ENCODE results near the gene GGCT.

The GGCT gene

DNA sequence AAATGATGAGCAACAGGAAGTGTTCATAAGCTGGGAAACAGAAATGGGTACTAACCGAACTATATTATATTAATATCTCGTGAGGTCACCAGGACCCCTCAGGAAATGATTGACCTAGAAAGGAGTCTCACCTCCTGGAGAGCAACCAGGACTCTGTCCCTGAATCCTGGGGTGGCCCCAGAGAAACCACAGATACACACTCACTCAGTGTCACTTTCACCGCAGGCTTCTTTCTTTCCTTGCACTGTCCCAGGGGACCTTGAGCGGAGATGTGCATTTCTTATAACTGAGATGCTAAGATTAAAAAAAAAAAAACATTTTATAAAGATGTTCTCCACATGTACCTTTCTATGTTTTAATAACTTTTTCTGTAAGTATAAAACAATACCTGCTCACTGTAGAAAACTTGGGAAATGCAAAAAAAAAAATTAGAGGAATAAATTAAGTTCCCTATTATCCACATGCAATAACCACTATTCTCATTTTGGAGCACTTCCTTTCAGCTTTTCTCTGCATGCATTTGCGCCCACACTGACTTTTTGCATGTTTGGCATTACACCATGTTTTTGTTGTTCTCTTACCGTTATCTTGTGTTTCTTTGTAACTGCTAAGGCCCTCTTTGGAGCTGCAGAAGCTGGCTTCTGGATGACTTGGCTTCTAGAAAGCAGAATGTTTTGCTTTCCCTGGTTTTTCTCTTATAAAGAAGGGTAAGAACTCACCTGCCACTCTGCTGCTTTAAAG is 41.1 kb downstream of the GGCT start:
- Histone ChIP-seq H3K27ac (no peak overlapping the region), H3K9ac (no peak overlapping the region), H3K4me3 (IDR thresholded peaks at IDR 0.05; ENCODE audit: insufficient read depth, low read depth, low read length) (no peak overlapping the region), H3K79me2 (ENCODE audit: insufficient read depth, low read depth) (no peaks in the 10 kb centered on the region), H3K27me3 (ENCODE audit: insufficient read depth, low read depth) (no peaks in the 10 kb centered on the region), H3K36me3 (ENCODE audit: insufficient read depth) (no peaks in the 10 kb centered on the region), H4K20me1 (ENCODE audit: insufficient read depth) (no peaks in the 10 kb centered on the region), H3K4me1 (ENCODE audit: low read depth, poor library complexity, severe bottlenecking) (no peaks in the 10 kb centered on the region), H2AFZ (ENCODE audit: low read depth) (no peak overlapping the region), H3K4me2 (no peak overlapping the region)
- TF ChIP-seq, protein P1, sequence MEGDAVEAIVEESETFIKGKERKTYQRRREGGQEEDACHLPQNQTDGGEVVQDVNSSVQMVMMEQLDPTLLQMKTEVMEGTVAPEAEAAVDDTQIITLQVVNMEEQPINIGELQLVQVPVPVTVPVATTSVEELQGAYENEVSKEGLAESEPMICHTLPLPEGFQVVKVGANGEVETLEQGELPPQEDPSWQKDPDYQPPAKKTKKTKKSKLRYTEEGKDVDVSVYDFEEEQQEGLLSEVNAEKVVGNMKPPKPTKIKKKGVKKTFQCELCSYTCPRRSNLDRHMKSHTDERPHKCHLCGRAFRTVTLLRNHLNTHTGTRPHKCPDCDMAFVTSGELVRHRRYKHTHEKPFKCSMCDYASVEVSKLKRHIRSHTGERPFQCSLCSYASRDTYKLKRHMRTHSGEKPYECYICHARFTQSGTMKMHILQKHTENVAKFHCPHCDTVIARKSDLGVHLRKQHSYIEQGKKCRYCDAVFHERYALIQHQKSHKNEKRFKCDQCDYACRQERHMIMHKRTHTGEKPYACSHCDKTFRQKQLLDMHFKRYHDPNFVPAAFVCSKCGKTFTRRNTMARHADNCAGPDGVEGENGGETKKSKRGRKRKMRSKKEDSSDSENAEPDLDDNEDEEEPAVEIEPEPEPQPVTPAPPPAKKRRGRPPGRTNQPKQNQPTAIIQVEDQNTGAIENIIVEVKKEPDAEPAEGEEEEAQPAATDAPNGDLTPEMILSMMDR (conservative IDR thresholded peaks at IDR 0.05; ENCODE audit: low read depth, low read length) = no peak

DNA sequence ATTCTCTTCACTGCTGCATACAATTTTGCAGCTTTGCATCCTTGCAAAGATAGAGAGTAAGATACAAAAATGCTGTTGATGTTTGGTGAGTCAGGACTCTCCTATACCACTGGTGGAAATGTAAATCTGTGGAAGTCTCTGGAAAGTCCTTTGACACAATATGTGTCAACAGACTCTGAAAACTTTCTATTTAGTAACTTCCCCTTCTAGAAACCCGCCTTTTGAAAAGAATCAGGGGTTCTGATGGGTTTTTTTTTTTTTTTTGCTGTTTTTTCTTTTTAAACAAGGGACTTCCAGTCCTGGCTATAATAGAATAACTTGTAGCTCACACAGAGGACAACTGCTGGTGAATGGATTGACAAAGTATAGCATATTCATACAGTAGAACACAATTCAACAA is 42.5 kb downstream of the GGCT start:
- H3K27me3 ChIP-seq (ENCODE audit: insufficient read depth, low read depth) = no peaks in the 10 kb centered on the region

DNA sequence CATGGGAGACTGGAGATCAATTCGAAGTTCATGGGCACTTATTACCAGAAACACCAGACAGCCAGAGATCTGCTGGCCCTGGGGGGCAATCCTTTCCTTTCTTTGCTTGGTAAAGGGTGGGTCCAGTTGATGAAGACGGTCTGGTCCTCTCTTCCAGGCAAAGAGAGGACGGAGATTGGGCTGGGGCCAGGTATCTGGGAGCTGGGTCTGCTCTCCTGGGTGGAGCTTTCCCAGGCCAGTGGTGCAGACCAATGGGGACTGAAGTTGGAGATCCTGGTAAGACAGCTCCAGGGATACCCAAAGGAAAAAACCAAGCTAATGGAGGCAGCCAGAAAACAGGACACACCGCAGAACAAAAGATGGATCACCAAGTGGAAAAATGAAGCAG is 44.4 kb downstream of the GGCT start:
- no peak overlapping the region for H3K4me2 ChIP-seq
- H3K4me3 ChIP-seq (IDR thresholded peaks at IDR 0.05; ENCODE audit: insufficient read depth, low read depth, low read length) = no peak overlapping the region
- H3K4me1 ChIP-seq (ENCODE audit: low read depth, poor library complexity, severe bottlenecking) = no peaks in the 10 kb centered on the region
- no peak overlapping the region for H2AFZ ChIP-seq (ENCODE audit: low read depth)
- TF ChIP-seq, protein P1 (conservative IDR thresholded peaks at IDR 0.05; ENCODE audit: low read depth, low read length) = no peak
- no peak overlapping the region for H3K9ac ChIP-seq
- no peaks in the 10 kb centered on the region for H3K27me3 ChIP-seq (ENCODE audit: insufficient read depth, low read depth)
- no peaks in the 10 kb centered on the region for H3K79me2 ChIP-seq (ENCODE audit: insufficient read depth, low read depth)
- H3K27ac ChIP-seq = no peak overlapping the region
- H3K36me3 ChIP-seq (ENCODE audit: insufficient read depth) = no peaks in the 10 kb centered on the region
- H4K20me1 ChIP-seq (ENCODE audit: insufficient read depth) = no peaks in the 10 kb centered on the region

More for the DNA sequence above, 42.5 kb downstream of the GGCT start:
- Histone ChIP-seq H3K9ac (no peak overlapping the region), H4K20me1 (ENCODE audit: insufficient read depth) (no peaks in the 10 kb centered on the region), H3K4me2 (no peak overlapping the region), H3K27ac (no peak overlapping the region), H3K4me1 (ENCODE audit: low read depth, poor library complexity, severe bottlenecking) (no peaks in the 10 kb centered on the region), H3K4me3 (IDR thresholded peaks at IDR 0.05; ENCODE audit: insufficient read depth, low read depth, low read length) (no peak overlapping the region), H2AFZ (ENCODE audit: low read depth) (no peak overlapping the region), H3K36me3 (ENCODE audit: insufficient read depth) (no peaks in the 10 kb centered on the region), H3K79me2 (ENCODE audit: insufficient read depth, low read depth) (no peaks in the 10 kb centered on the region)
- TF ChIP-seq, protein P1 (conservative IDR thresholded peaks at IDR 0.05; ENCODE audit: low read depth, low read length) = no peak

DNA sequence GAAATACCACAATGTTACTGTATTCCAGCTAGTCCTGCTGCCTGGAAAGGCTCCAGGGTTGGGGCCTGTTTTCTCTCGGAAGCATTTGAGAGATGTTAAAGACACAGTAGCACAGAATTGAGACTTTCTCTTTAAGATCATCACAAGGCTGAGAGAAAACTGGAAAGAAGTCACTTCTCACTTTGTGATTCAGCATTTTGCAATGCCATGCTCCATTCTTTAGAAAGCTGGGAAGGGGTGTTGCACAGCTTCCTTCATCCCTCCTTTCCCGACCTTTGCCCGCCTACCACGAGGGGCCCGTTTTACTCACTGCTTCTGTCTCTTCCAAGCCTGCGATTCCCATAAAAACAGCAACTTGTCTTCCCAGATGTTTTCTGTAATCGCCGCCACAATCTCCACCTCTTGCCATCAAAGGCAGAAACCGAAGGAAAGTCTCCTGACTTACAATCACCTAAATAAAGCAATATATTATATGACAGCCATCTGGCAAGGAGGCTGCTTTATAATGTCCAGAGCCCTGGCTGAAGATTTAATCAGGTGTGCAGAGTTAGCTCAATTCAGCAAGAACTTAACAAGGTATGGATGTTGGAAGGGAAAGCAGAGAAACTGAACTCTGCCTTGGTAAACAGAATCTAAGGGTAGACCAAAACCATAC is 44.9 kb downstream of the GGCT start:
- no peaks in the 10 kb centered on the region for H3K79me2 ChIP-seq (ENCODE audit: insufficient read depth, low read depth)
- no peaks in the 10 kb centered on the region for H4K20me1 ChIP-seq (ENCODE audit: insufficient read depth)
- no peak overlapping the region for H2AFZ ChIP-seq (ENCODE audit: low read depth)
- no peaks in the 10 kb centered on the region for H3K27me3 ChIP-seq (ENCODE audit: insufficient read depth, low read depth)
- H3K27ac ChIP-seq = no peak overlapping the region
- TF ChIP-seq, protein P1 (conservative IDR thresholded peaks at IDR 0.05; ENCODE audit: low read depth, low read length) = no peak
- H3K36me3 ChIP-seq (ENCODE audit: insufficient read depth) = no peaks in the 10 kb centered on the region
- H3K4me2 ChIP-seq = no peak overlapping the region
- H3K4me1 ChIP-seq (ENCODE audit: low read depth, poor library complexity, severe bottlenecking) = no peaks in the 10 kb centered on the region
- H3K9ac ChIP-seq = no peak overlapping the region
- no peak overlapping the region for H3K4me3 ChIP-seq (IDR thresholded peaks at IDR 0.05; ENCODE audit: insufficient read depth, low read depth, low read length)
